H1 (cell line): ENCODE data around the gene SORL1-AS1.

Experiments
- CTCF ChIA-PET: fragments of 300-600 bp; sonication (Branson Sonifier 250); formaldehyde crosslinking; loops from one replicate; lab custom pipeline; 2021; ENCODE audit not compliant: partially characterized antibody; lab: Charles Lee
- POLR2A ChIA-PET: fragments of 300-600 bp; sonication (Branson Sonifier 250); formaldehyde crosslinking; loops from one replicate; lab custom pipeline; 2021; ENCODE audit warnings: inconsistent platforms; ENCODE audit not compliant: partially characterized antibody; lab: Charles Lee
- DNase-seq, 2 experiments: peaks; one replicate each; pipeline versions ENCODE4 v3.0.0 to v3.0.0-alpha.2; 2010 to 2022; ENCODE audit warnings: low spot score in 2 of 2, low read depth in 1 of 2, mixed read lengths in 1 of 2
- FAIRE-seq: peaks from 2 replicates; lab custom pipeline; 2011; peaks lifted over from hg19 to GRCh38; lab: Jason Lieb, UNC
- H2AFZ ChIP-seq: 2 replicates; pipeline ENCODE4 v1.8.1; 2012; ENCODE audit warnings: low read length, inconsistent platforms
- H2AK5ac ChIP-seq: 2 replicates; pipeline ENCODE4 v1.6.1; 2013; ENCODE audit warnings: low read depth, low read length
- H2BK120ac ChIP-seq: replicated peaks from 2 replicates; pipeline ENCODE3; 2013; ENCODE audit warnings: low read depth, low read length, inconsistent platforms
- H2BK12ac ChIP-seq: 2 replicates; pipeline ENCODE4 v1.6.1; 2013; ENCODE audit warnings: low read depth, low read length
- H2BK15ac ChIP-seq: 2 replicates; pipeline ENCODE4 v1.6.1; 2013; ENCODE audit warnings: low read length
- H2BK20ac ChIP-seq: 2 replicates; pipeline ENCODE4 v1.6.1; 2013; ENCODE audit warnings: low read length
- H2BK5ac ChIP-seq: 2 replicates; pipeline ENCODE4 v1.6.1; 2013; ENCODE audit warnings: low read depth, low read length
- H3K14ac ChIP-seq: 2 replicates; pipeline ENCODE4 v1.6.1; 2013; ENCODE audit warnings: inconsistent platforms; ENCODE audit not compliant: insufficient read length
- H3K18ac ChIP-seq: 2 replicates; pipeline ENCODE4 v1.6.1; 2013; ENCODE audit warnings: low read length; ENCODE audit errors: extremely low read depth
- H3K23ac ChIP-seq: 2 replicates; pipeline ENCODE4 v1.6.1; 2013; ENCODE audit warnings: inconsistent platforms; ENCODE audit not compliant: insufficient read length
- H3K23me2 ChIP-seq: 2 replicates; pipeline ENCODE4 v1.6.1; 2013; ENCODE audit warnings: low read depth, low read length
- H3K27ac ChIP-seq: 2 replicates; pipeline ENCODE4 v1.6.1; 2011; ENCODE audit warnings: low read depth, low read length, inconsistent platforms
- H3K27me3 ChIP-seq, 4 experiments: replicated peaks in 1 of 4; 1 replicate in 1 of 4; 2 replicates in 3 of 4; pipeline versions ENCODE4 v1.6.1 to v1.8.1; 2011 to 2013; ENCODE audit warnings: low read length in 3 of 4, mild to moderate bottlenecking in 3 of 4, inconsistent platforms in 2 of 4, mixed read lengths in 2 of 4, moderate library complexity in 1 of 4; ENCODE audit not compliant: control insufficient read depth in 3 of 4, insufficient read depth in 3 of 4; ENCODE audit errors: extremely low read depth in 1 of 4
- H3K36me3 ChIP-seq, 4 experiments: 2 replicates each; pipeline versions ENCODE4 v1.6.1 to v1.8.1; 2011 to 2013; ENCODE audit warnings: mild to moderate bottlenecking in 4 of 4, low read length in 3 of 4, moderate library complexity in 2 of 4, control low read depth in 1 of 4, inconsistent platforms in 1 of 4; ENCODE audit not compliant: insufficient read depth in 4 of 4, control insufficient read depth in 2 of 4
- H3K4ac ChIP-seq: replicated peaks from 2 replicates; pipeline ENCODE3; 2013; ENCODE audit warnings: low read length, low read depth, mixed read lengths, inconsistent platforms; ENCODE audit not compliant: insufficient read length
- H3K4me1 ChIP-seq, 4 experiments: replicated peaks in 1 of 4; 1 replicate in 1 of 4; 2 replicates in 3 of 4; pipeline versions ENCODE4 v1.6.1 to v1.8.1; 2011 to 2013; ENCODE audit warnings: low read length in 3 of 4, inconsistent platforms in 2 of 4, mixed read lengths in 1 of 4; ENCODE audit not compliant: insufficient read depth in 4 of 4, control insufficient read depth in 3 of 4
- H3K4me2 ChIP-seq, 2 experiments: 2 replicates each; pipeline versions ENCODE4 v1.6.1 to v1.8.1; 2011 to 2013; ENCODE audit warnings: low read depth in 2 of 2, low read length in 2 of 2, control low read depth in 1 of 2, inconsistent platforms in 1 of 2, mild to moderate bottlenecking in 1 of 2; ENCODE audit not compliant: insufficient read depth in 1 of 2
- H3K4me3 ChIP-seq, 4 experiments: fragments of 200-600, 300-600 bp in 1 of 4; sonication (generic), shearing (Covaris generic), sonication (Bioruptor Twin) in 1 of 4; 2 replicates each; pipeline versions ENCODE4 v1.5.1 to v1.8.1; 2011 to 2016; ENCODE audit warnings: low read length in 4 of 4, low read depth in 3 of 4, control low read depth in 2 of 4, inconsistent platforms in 2 of 4, mild to moderate bottlenecking in 2 of 4, mixed read lengths in 1 of 4, moderate library complexity in 1 of 4; ENCODE audit not compliant: insufficient read depth in 2 of 4; ENCODE audit errors: extremely low read depth in 1 of 4
- H3K56ac ChIP-seq: replicated peaks from 2 replicates; pipeline ENCODE3; 2013; ENCODE audit warnings: low read depth, mild to moderate bottlenecking, mixed read lengths, low read length, inconsistent platforms; ENCODE audit not compliant: insufficient read length
- H3K79me1 ChIP-seq: 2 replicates; pipeline ENCODE4 v1.6.1; 2013; ENCODE audit warnings: low read depth, low read length, control low read depth
- H3K79me2 ChIP-seq, 2 experiments: 2 replicates each; pipeline versions ENCODE4 v1.6.1 to v1.8.1; 2012 to 2013; ENCODE audit warnings: low read length in 2 of 2, mild to moderate bottlenecking in 2 of 2, inconsistent platforms in 1 of 2; ENCODE audit not compliant: insufficient read depth in 2 of 2, control insufficient read depth in 1 of 2
- H3K9ac ChIP-seq, 4 experiments: replicated peaks in 1 of 4; 1 replicate in 1 of 4; 2 replicates in 3 of 4; pipeline versions ENCODE4 v1.6.1 to v1.8.1; 2011 to 2013; ENCODE audit warnings: low read depth in 3 of 4, low read length in 3 of 4, control low read depth in 2 of 4, mild to moderate bottlenecking in 2 of 4, moderate library complexity in 2 of 4, inconsistent platforms in 1 of 4; ENCODE audit errors: extremely low read depth in 1 of 4
- H3K9me3 ChIP-seq, 2 experiments: 2 replicates each; pipeline versions ENCODE4 v1.6.1 to v1.8.1; 2012 to 2013; ENCODE audit warnings: mild to moderate bottlenecking in 2 of 2, moderate library complexity in 2 of 2, control low read depth in 1 of 2, inconsistent platforms in 1 of 2, low read depth in 1 of 2, low read length in 1 of 2, mixed read lengths in 1 of 2; ENCODE audit not compliant: insufficient read depth in 2 of 2
- H4K20me1 ChIP-seq, 2 experiments: replicated peaks in 1 of 2; 2 replicates each; pipeline versions ENCODE3 to v1.8.1; 2011 to 2013; ENCODE audit warnings: inconsistent platforms in 2 of 2, low read length in 2 of 2, mild to moderate bottlenecking in 1 of 2; ENCODE audit not compliant: insufficient read depth in 2 of 2, control insufficient read depth in 1 of 2
- H4K5ac ChIP-seq: 2 replicates; pipeline ENCODE4 v1.6.1; 2013; ENCODE audit warnings: low read length, low read depth, mixed read lengths, inconsistent platforms; ENCODE audit not compliant: insufficient read length
- H4K8ac ChIP-seq: 2 replicates; pipeline ENCODE4 v1.8.0; 2013; ENCODE audit warnings: mild to moderate bottlenecking, moderate library complexity, low read length, inconsistent platforms; ENCODE audit not compliant: insufficient read depth; ENCODE audit errors: extremely low read depth
- H4K91ac ChIP-seq: replicated peaks from 2 replicates; pipeline ENCODE3; 2013; ENCODE audit warnings: low read length, mixed read lengths, inconsistent platforms; ENCODE audit not compliant: insufficient read length
- ATF3 ChIP-seq: IDR thresholded peaks from 2 replicates; pipeline ENCODE4 v1.6.1; 2011; ENCODE audit warnings: low read depth, mild to moderate bottlenecking, low read length; ENCODE audit not compliant: insufficient read depth
- BCL11A ChIP-seq, 2 experiments: IDR thresholded peaks; one replicate each; pipeline ENCODE4 v1.6.1; 2011; ENCODE audit warnings: low read depth in 2 of 2, low read length in 2 of 2, mild to moderate bottlenecking in 2 of 2
- E2F6 ChIP-seq: IDR thresholded peaks from 2 replicates; pipeline ENCODE4 v1.6.1; 2012; ENCODE audit warnings: inconsistent platforms
- EGR1 ChIP-seq: IDR thresholded peaks from 2 replicates; pipeline ENCODE4 v1.6.1; 2011; ENCODE audit warnings: low read depth, low read length, borderline replicate concordance
- JUND ChIP-seq: IDR thresholded peaks from 2 replicates; pipeline ENCODE4 v1.6.1; 2011; ENCODE audit warnings: mild to moderate bottlenecking, improper control_type of control experiment, low read length
- POLR2A ChIP-seq, 2 experiments: IDR thresholded peaks; 1 replicate in 1 of 2; 2 replicates in 1 of 2; pipeline ENCODE4 v1.6.1; 2011; ENCODE audit warnings: low read depth in 2 of 2, low read length in 2 of 2, mild to moderate bottlenecking in 2 of 2; ENCODE audit errors: control extremely low read depth in 1 of 2
- RNF2 ChIP-seq: fragments of 200-900, 300-1000 bp; sonication (generic); IDR thresholded peaks from 2 replicates; pipeline ENCODE4 v1.7.1; 2016; ENCODE audit warnings: borderline replicate concordance, low read depth, mild to moderate bottlenecking, antibody characterized with exemption, low read length; ENCODE audit not compliant: poor library complexity, severe bottlenecking; ENCODE audit errors: missing control alignments
- RXRA ChIP-seq: IDR thresholded peaks from 2 replicates; pipeline ENCODE4 v1.6.1; 2011; ENCODE audit warnings: low read depth, mild to moderate bottlenecking, low read length, moderate library complexity; ENCODE audit not compliant: insufficient read depth
- SIRT6 ChIP-seq: IDR thresholded peaks from one replicate; pipeline ENCODE4 v1.7.1; 2012; ENCODE audit warnings: low read length, inconsistent platforms
- TAF7 ChIP-seq: optimal IDR thresholded peaks from 2 replicates; pipeline ENCODE3; 2011; ENCODE audit warnings: low read depth, mild to moderate bottlenecking, inconsistent platforms, low read length, moderate library complexity, borderline replicate concordance
- TBP ChIP-seq: IDR thresholded peaks from 2 replicates; pipeline ENCODE4 v1.6.1; 2011; ENCODE audit warnings: low read depth, low read length, improper control_type of control experiment
- USF2 ChIP-seq: IDR thresholded peaks from 2 replicates; pipeline ENCODE4 v1.6.1; 2011; ENCODE audit warnings: low read length, improper control_type of control experiment
- WGBS, 2 experiments: shearing (Covaris generic) in 1 of 2; methylation state at CpG; one replicate each; pipeline versions ENCODE4 v1.1.6 to v1.1.7; 2013 to 2015; ENCODE audit warnings: low lambda C conversion rate in 2 of 2, mixed read lengths in 2 of 2, inconsistent platforms in 1 of 2, low coverage in 1 of 2, missing lambda C conversion rate in 1 of 2; ENCODE audit not compliant: insufficient replicate concordance in 2 of 2, insufficient coverage in 1 of 2, insufficient read length in 1 of 2; ENCODE audit errors: extremely low coverage in 1 of 2, missing lambda C conversion rate in 1 of 2; 5-methylcytosine and 5-hydroxymethylcytosine counted together

Gene SORL1-AS1

GRCh38 chr11:121419836-121420235 lies 32.9 kb downstream of the SORL1-AS1 start:
- H4K91ac ChIP-seq: no peak overlapping the region
- no peak overlapping the region for H3K18ac ChIP-seq
- no peak overlapping the region for H2BK120ac ChIP-seq
- H3K9me3 ChIP-seq: no peaks in the 10 kb centered on the region
- no peak overlapping the region for H2BK15ac ChIP-seq
- no peak overlapping the region for H3K27ac ChIP-seq
- H3K36me3 ChIP-seq: no peaks in the 10 kb centered on the region
- H3K4ac ChIP-seq: no peak overlapping the region
- H3K23me2 ChIP-seq: no peaks in the 10 kb centered on the region; the same call in 1 of the 2 replicates
- no peak overlapping the region for H2BK20ac ChIP-seq
- H4K20me1 ChIP-seq: no peaks in the 10 kb centered on the region
- H3K4me2 ChIP-seq: no peak overlapping the region
- H3K14ac ChIP-seq: no peak overlapping the region
- H3K23ac ChIP-seq: no peak overlapping the region
- H2AFZ ChIP-seq: no peak overlapping the region
- no peak overlapping the region for H2AK5ac ChIP-seq
- CTCF ChIA-PET: interaction anchor here (1.0 to 2.8 kb wide), 3 partner anchors 13 to 100 kb away, joined by 3 to 7 read pairs (median 6); no protein-coding TSS in a partner anchor
- H3K27me3 ChIP-seq: no peaks in the 10 kb centered on the region
- H2BK5ac ChIP-seq: no peak overlapping the region
- DNase-seq (no peak), FAIRE-seq (no peak)
- no peak overlapping the region for H3K4me3 ChIP-seq
- H3K79me2 ChIP-seq: no peaks in the 10 kb centered on the region
- H3K79me1 ChIP-seq: no peaks in the 10 kb centered on the region
- H3K56ac ChIP-seq: no peak overlapping the region
- TF ChIP-seq SIRT6 (no peak), BCL11A (IDR thresholded peaks at IDR 0.05; ENCODE audit: low read depth in 2 of 2, low read length in 2 of 2) (no peak), ATF3 (no peak), RNF2 (no peak), EGR1 (no peak), USF2 (no peak), TAF7 (no peak), POLR2A (IDR thresholded peaks at IDR 0.05; ENCODE audit: control extremely low read depth in 1 of 2, low read depth in 2 of 2, low read length in 2 of 2) (no peak), JUND (no peak), E2F6 (no peak), RXRA (no peak), TBP (no peak)
- no peak overlapping the region for H4K8ac ChIP-seq
- H3K9ac ChIP-seq: no peak overlapping the region
- no peak overlapping the region for H4K5ac ChIP-seq
- POLR2A ChIA-PET: interaction anchor here (0.6 kb wide), 1 partner anchor 79 kb away, joined by 3 read pairs; no protein-coding TSS in a partner anchor
- 95% methylated on average over 4 of the region's 4 CpGs; no CpG with 5 or more reads in 1 of the 2 experiments for WGBS, 2 experiments
- H2BK12ac ChIP-seq: no peak overlapping the region
- peaks cover 0 to 4% (median 0%) of the 10 kb centered on the region in 4 experiments; a peak in 2 of 7 replicates for H3K4me1 ChIP-seq
